ENCODE results near the gene PRSS22. TPM values are rescaled to one million over a fixed set of nuclear protein-coding genes. Genes with fewer than 3 reads are reported as not detected.

The PRSS22 gene
- polyA plus RNA-seq, 1 donor, result 0.63 TPM

GRCh38 chr16:2811703-2812471 lies 46.1 kb downstream of the PRSS22 start:
- no peak for DNase-seq
- no peaks in the 10 kb centered on the region for H3K36me3 ChIP-seq (ENCODE audit: control insufficient read depth, insufficient read depth, low read length)
- peaks cover 11% of the 10 kb centered on the region for H3K4me1 ChIP-seq (ENCODE audit: control insufficient read depth, insufficient read depth, low read length)
- H3K27me3 ChIP-seq (ENCODE audit: control insufficient read depth, insufficient read depth, low read length), result no peaks in the 10 kb centered on the region
- H3K27ac ChIP-seq (ENCODE audit: low read length), result no peak overlapping the region
- H3K4me3 ChIP-seq (ENCODE audit: low read length), result no peak overlapping the region
- H3K9me3 ChIP-seq (ENCODE audit: control insufficient read depth, low read depth, low read length), result no peaks in the 10 kb centered on the region
- no CpG with 5 or more reads among the region's 15 CpGs for WGBS (ENCODE audit: insufficient coverage, low lambda C conversion rate)

GRCh38 chr16:2810651-2811050 lies 47.3 kb downstream of the PRSS22 start:
- Histone ChIP-seq H3K4me3 (ENCODE audit: low read length) (no peak overlapping the region), H3K9me3 (ENCODE audit: control insufficient read depth, low read depth, low read length) (no peaks in the 10 kb centered on the region), H3K27me3 (ENCODE audit: control insufficient read depth, insufficient read depth, low read length) (no peaks in the 10 kb centered on the region), H3K36me3 (ENCODE audit: control insufficient read depth, insufficient read depth, low read length) (no peaks in the 10 kb centered on the region), H3K4me1 (ENCODE audit: control insufficient read depth, insufficient read depth, low read length) (peaks cover 8% of the 10 kb centered on the region), H3K27ac (ENCODE audit: low read length) (no peak overlapping the region)
- WGBS (ENCODE audit: insufficient coverage, low lambda C conversion rate), result no CpG with 5 or more reads among the region's 6 CpGs
- no peak for DNase-seq

GRCh38 chr16:2809149-2809760 lies 48.7 kb downstream of the PRSS22 start:
- H3K4me1 ChIP-seq (ENCODE audit: control insufficient read depth, insufficient read depth, low read length), result no peaks in the 10 kb centered on the region
- H3K27me3 ChIP-seq (ENCODE audit: control insufficient read depth, insufficient read depth, low read length), result no peaks in the 10 kb centered on the region
- no peak overlapping the region for H3K4me3 ChIP-seq (ENCODE audit: low read length)
- no peaks in the 10 kb centered on the region for H3K36me3 ChIP-seq (ENCODE audit: control insufficient read depth, insufficient read depth, low read length)
- no peak for DNase-seq
- WGBS (ENCODE audit: insufficient coverage, low lambda C conversion rate), result 73% methylated on average over 3 of the region's 3 CpGs
- H3K27ac ChIP-seq (ENCODE audit: low read length), result no peak overlapping the region
- peaks cover 9% of the 10 kb centered on the region for H3K9me3 ChIP-seq (ENCODE audit: control insufficient read depth, low read depth, low read length)

- Histone ChIP-seq H3K9me3 (ENCODE audit: control insufficient read depth, low read depth, low read length) (peaks cover 18% of the 10 kb centered on the region), H3K4me3 (ENCODE audit: low read length) (no peak overlapping the region)
- DNase-seq, result no peak
Measured at GRCh38 chr16:2808181-2808580, 49.8 kb downstream of the PRSS22 start.

GRCh38 chr16:2806286-2806685 lies 51.7 kb downstream of the PRSS22 start:
- DNase-seq, result no peak
- Histone ChIP-seq H3K36me3 (ENCODE audit: control insufficient read depth, insufficient read depth, low read length) (no peaks in the 10 kb centered on the region), H3K9me3 (ENCODE audit: control insufficient read depth, low read depth, low read length) (peaks cover 25% of the 10 kb centered on the region), H3K27me3 (ENCODE audit: control insufficient read depth, insufficient read depth, low read length) (no peaks in the 10 kb centered on the region), H3K27ac (ENCODE audit: low read length) (no peak overlapping the region), H3K4me1 (ENCODE audit: control insufficient read depth, insufficient read depth, low read length) (no peaks in the 10 kb centered on the region), H3K4me3 (ENCODE audit: low read length) (no peak overlapping the region)
- no CpG with 5 or more reads among the region's 5 CpGs for WGBS (ENCODE audit: insufficient coverage, low lambda C conversion rate)

More at GRCh38 chr16:2808181-2808580, 49.8 kb downstream of the PRSS22 start:
- Histone ChIP-seq H3K4me1 (ENCODE audit: control insufficient read depth, insufficient read depth, low read length) (no peaks in the 10 kb centered on the region), H3K27ac (ENCODE audit: low read length) (no peak overlapping the region), H3K27me3 (ENCODE audit: control insufficient read depth, insufficient read depth, low read length) (no peaks in the 10 kb centered on the region), H3K36me3 (ENCODE audit: control insufficient read depth, insufficient read depth, low read length) (no peaks in the 10 kb centered on the region)
- WGBS (ENCODE audit: insufficient coverage, low lambda C conversion rate), result 80% methylated on average over 1 of the region's 7 CpGs

- Histone ChIP-seq H3K4me1 (ENCODE audit: control insufficient read depth, insufficient read depth, low read length) (no peaks in the 10 kb centered on the region), H3K27me3 (ENCODE audit: control insufficient read depth, insufficient read depth, low read length) (no peaks in the 10 kb centered on the region), H3K36me3 (ENCODE audit: control insufficient read depth, insufficient read depth, low read length) (no peaks in the 10 kb centered on the region), H3K4me3 (ENCODE audit: low read length) (no peak overlapping the region), H3K9me3 (ENCODE audit: control insufficient read depth, low read depth, low read length) (peaks cover 25% of the 10 kb centered on the region), H3K27ac (ENCODE audit: low read length) (no peak overlapping the region)
- WGBS (ENCODE audit: insufficient coverage, low lambda C conversion rate), result no CpG with 5 or more reads among the region's 4 CpGs
- no peak for DNase-seq
Measured at GRCh38 chr16:2804728-2805127, 53.2 kb downstream of the PRSS22 start.

GRCh38 chr16:2803545-2804195 lies 54.3 kb downstream of the PRSS22 start:
- H3K27ac ChIP-seq (ENCODE audit: low read length), result no peak overlapping the region

More at GRCh38 chr16:2803545-2804195, 54.3 kb downstream of the PRSS22 start:
- no peak for DNase-seq
- Histone ChIP-seq H3K27me3 (ENCODE audit: control insufficient read depth, insufficient read depth, low read length) (no peaks in the 10 kb centered on the region), H3K9me3 (ENCODE audit: control insufficient read depth, low read depth, low read length) (peaks cover 28% of the 10 kb centered on the region), H3K4me1 (ENCODE audit: control insufficient read depth, insufficient read depth, low read length) (peaks cover 9% of the 10 kb centered on the region), H3K4me3 (ENCODE audit: low read length) (no peak overlapping the region), H3K36me3 (ENCODE audit: control insufficient read depth, insufficient read depth, low read length) (no peaks in the 10 kb centered on the region)
- 100% methylated on average over 1 of the region's 3 CpGs for WGBS (ENCODE audit: insufficient coverage, low lambda C conversion rate)

Other genes with a start within 250 kb of the PRSS22 start
- 20.0 TPM for gene KCTD5, start 175.6 kb downstream of the PRSS22 start, polyA plus RNA-seq
- 1.3 TPM for gene PRSS27, start 137.9 kb downstream of the PRSS22 start, polyA plus RNA-seq
- 688 TPM for gene SRRM2, start 105.5 kb downstream of the PRSS22 start, polyA plus RNA-seq
- 175 TPM for gene ELOB, start 80.9 kb downstream of the PRSS22 start, polyA plus RNA-seq
- gene PRSS33, start 70.6 kb downstream of the PRSS22 start, polyA plus RNA-seq, result 0.13 TPM
- not detected for gene PRSS41, start 59.7 kb downstream of the PRSS22 start, polyA plus RNA-seq
- gene PRSS21, start 40.9 kb downstream of the PRSS22 start, polyA plus RNA-seq, result 0.49 TPM
- 4.3 TPM for gene ZG16B, start 27.9 kb downstream of the PRSS22 start, polyA plus RNA-seq
- gene FLYWCH2, start 25.0 kb upstream of the PRSS22 start, polyA plus RNA-seq, result 9.4 TPM
- gene FLYWCH1, start 53.8 kb upstream of the PRSS22 start, polyA plus RNA-seq, result 22.0 TPM
- 0.66 TPM for gene KREMEN2, start 106.1 kb upstream of the PRSS22 start, polyA plus RNA-seq
- 16.4 TPM for gene PAQR4, start 111.2 kb upstream of the PRSS22 start, polyA plus RNA-seq
- gene PKMYT1, start 122.3 kb upstream of the PRSS22 start, polyA plus RNA-seq, result 11.0 TPM
- 5.2 TPM for gene CLDN9, start 154.8 kb upstream of the PRSS22 start, polyA plus RNA-seq
- 26.0 TPM for gene CLDN6, start 160.0 kb upstream of the PRSS22 start, polyA plus RNA-seq
- 48.4 TPM for gene TNFRSF12A, start 162.2 kb upstream of the PRSS22 start, polyA plus RNA-seq
- 57.8 TPM for gene HCFC1R1, start 165.8 kb upstream of the PRSS22 start, polyA plus RNA-seq
- 46.7 TPM for gene THOC6, start 165.9 kb upstream of the PRSS22 start, polyA plus RNA-seq
- gene BICDL2, start 178.8 kb upstream of the PRSS22 start, polyA plus RNA-seq, result 14.0 TPM
- 4.3 TPM for gene MMP25, start 188.4 kb upstream of the PRSS22 start, polyA plus RNA-seq
- 174 TPM for gene IL32, start 207.5 kb upstream of the PRSS22 start, polyA plus RNA-seq
- gene ZSCAN10, start 241.1 kb upstream of the PRSS22 start, polyA plus RNA-seq, result 0.66 TPM